BJ (cell line): ENCODE results near the gene ZNF79. TPM values are rescaled to one million over a fixed set of nuclear protein-coding genes. Genes with fewer than 3 reads are reported as not detected.

Source experiments
- CTCF ChIA-PET: fragments of 350-600 bp; formaldehyde crosslinking; extraction: SDS; loops from one replicate; lab custom pipeline; 2021; ENCODE audit warnings: antibody characterized with exemption, inconsistent platforms; lab: Yijun Ruan, JAX
- POLR2A ChIA-PET: fragments of 300-600 bp; sonication (Branson Sonifier 250); formaldehyde crosslinking; extraction: SDS; loops from one replicate; lab custom pipeline; 2021; ENCODE audit warnings: antibody characterized with exemption; lab: Charles Lee
- DNase-seq: peaks from one replicate; pipeline ENCODE4 v3.0.0-alpha.2; 2011; ENCODE audit warnings: low read depth
- H3K27me3 ChIP-seq: 2 replicates; pipeline ENCODE4 v1.6.0; 2011; ENCODE audit warnings: low read length; ENCODE audit not compliant: control insufficient read depth, insufficient read depth
- H3K36me3 ChIP-seq: 2 replicates; pipeline ENCODE4 v1.5.1; 2011; ENCODE audit warnings: low read length; ENCODE audit not compliant: control insufficient read depth, insufficient read depth
- H3K4me3 ChIP-seq: 2 replicates; pipeline ENCODE4 v1.5.1; 2011; ENCODE audit warnings: low read depth, mild to moderate bottlenecking, control low read depth, low read length
- polyA plus RNA-seq: library from polyadenylated mRNA; depleted of rRNA; stranded (reverse); fragments of >200 nt; gene quantifications from 2 replicates; pipeline ENCODE4 v1.2.3, GENCODE V29; 2011
- TF ChIP-seq, protein P1 (sequence below): IDR thresholded peaks from 2 replicates; pipeline ENCODE4 v1.5.1; 2011; ENCODE audit warnings: low read depth, mild to moderate bottlenecking, control low read depth, inconsistent platforms, low read length, moderate library complexity; ENCODE audit not compliant: insufficient read depth

ZNF79 gene
- polyA plus RNA-seq, 1 experiment: 6.9 TPM

DNA sequence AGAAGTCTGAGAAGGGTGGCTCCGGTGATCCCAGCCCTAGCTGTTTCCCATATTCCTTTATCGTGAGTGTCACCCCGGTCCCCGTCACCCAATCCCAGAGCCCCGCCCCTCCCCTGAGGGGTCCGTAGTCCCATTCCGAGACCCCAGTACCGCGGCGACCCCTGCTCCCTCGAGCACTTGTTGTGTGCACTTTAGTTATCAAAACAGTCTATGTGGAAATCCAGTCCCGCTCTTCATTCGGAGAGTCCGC lies 27.4 kb downstream of the ZNF79 start:
- ChIA-PET CTCF (interaction anchor here (1.4 kb wide), 1 partner anchor 15 kb away, joined by 3 read pairs; no protein-coding TSS in a partner anchor), POLR2A (interaction anchor here (0.6 kb wide), 1 partner anchor 27 kb away, joined by 3 read pairs; the partner anchor contains the start of gene ZNF79)
- peak overlapping the region; percentile 96 for H3K4me3 ChIP-seq
- no peak for DNase-seq
- TF ChIP-seq, protein P1, sequence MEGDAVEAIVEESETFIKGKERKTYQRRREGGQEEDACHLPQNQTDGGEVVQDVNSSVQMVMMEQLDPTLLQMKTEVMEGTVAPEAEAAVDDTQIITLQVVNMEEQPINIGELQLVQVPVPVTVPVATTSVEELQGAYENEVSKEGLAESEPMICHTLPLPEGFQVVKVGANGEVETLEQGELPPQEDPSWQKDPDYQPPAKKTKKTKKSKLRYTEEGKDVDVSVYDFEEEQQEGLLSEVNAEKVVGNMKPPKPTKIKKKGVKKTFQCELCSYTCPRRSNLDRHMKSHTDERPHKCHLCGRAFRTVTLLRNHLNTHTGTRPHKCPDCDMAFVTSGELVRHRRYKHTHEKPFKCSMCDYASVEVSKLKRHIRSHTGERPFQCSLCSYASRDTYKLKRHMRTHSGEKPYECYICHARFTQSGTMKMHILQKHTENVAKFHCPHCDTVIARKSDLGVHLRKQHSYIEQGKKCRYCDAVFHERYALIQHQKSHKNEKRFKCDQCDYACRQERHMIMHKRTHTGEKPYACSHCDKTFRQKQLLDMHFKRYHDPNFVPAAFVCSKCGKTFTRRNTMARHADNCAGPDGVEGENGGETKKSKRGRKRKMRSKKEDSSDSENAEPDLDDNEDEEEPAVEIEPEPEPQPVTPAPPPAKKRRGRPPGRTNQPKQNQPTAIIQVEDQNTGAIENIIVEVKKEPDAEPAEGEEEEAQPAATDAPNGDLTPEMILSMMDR: no peak
- H3K27me3 ChIP-seq: no peaks in the 10 kb centered on the region
- peaks cover 22% of the 10 kb centered on the region for H3K36me3 ChIP-seq

DNA sequence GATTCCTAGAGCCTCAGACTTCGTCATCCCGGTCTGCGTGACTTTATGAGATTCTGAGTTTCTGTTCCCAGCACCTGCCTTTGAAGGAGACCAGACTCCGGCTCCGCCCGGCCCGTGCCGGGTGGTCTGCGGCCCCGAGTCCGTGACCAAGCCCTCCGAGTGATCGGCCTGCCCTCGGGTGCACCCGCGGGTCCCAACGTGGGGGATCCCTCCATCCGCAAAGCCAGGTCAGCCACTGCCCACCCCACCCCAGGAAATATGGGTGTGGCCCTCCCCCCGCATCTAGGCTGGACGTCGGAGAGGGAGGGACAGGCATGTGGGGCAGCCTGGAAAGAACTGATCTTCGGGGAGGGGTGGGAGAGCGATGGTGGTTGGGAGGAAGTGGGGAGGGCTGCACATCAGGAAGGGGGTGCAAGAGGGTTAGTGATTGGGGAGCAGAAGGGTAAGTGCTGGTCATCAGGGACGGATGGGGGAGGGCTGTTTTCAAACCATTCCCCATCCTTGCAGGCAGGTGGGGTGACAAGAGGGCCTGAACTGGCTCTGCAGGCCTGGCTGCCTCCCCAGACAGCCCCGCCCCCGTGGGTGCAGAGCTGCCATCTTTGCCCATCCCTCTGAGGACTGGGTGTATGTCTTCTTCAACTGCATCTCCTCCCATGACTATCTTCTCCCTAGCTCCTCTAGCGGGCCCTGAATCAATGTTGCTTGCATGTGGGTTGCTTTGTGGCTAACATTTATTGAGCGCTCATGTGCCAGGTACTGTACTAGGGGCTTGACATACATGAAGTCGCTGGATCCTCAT lies 27.9 kb downstream of the ZNF79 start:
- POLR2A ChIA-PET: interaction anchor here (0.6 kb wide), 1 partner anchor 28 kb away, joined by 3 read pairs; the partner anchor contains the start of gene ZNF79
- H3K27me3 ChIP-seq: no peaks in the 10 kb centered on the region
- no peak for DNase-seq

DNA sequence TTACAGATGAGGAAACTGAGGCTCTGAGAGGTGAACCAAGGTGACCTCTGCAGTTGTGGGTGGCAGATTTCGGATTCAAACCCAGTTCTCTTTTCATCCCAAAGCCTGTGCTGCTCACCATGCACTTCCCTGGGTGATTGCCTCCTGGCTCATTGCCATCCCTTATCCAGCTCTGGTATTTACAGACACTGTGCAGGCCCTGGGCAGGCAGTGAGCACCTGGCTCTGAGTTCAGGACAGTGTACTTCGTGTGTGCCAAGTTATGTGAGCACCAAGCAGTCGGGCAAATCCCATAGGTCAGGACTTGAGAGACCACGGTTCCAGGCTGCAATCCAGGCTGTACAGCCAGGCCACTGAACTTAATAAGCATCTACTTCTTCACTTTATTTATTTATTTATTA lies 28.5 kb downstream of the ZNF79 start:
- no peak for DNase-seq
- Histone ChIP-seq H3K4me3 (no peak overlapping the region; the same call in 1 of the 2 replicates), H3K36me3 (peaks cover 22% of the 10 kb centered on the region), H3K27me3 (no peaks in the 10 kb centered on the region)
- POLR2A ChIA-PET: no interaction called here
- CTCF ChIA-PET: interaction anchor here (1.3 to 1.4 kb wide), 2 partner anchors 8 to 14 kb away, joined by 3 to 4 read pairs; no protein-coding TSS in a partner anchor
- TF ChIP-seq, protein P1: no peak

More for the DNA sequence above, 27.9 kb downstream of the ZNF79 start:
- peaks cover 20% of the 10 kb centered on the region for H3K36me3 ChIP-seq
- H3K4me3 ChIP-seq: peak overlapping the region; percentile 96
- TF ChIP-seq, protein P1: 0 out of 2 replicates have a peak, but pooled peaks have one; percentile 4
- CTCF ChIA-PET: interaction anchor here (0.7 to 1.4 kb wide), 3 partner anchors 9 to 15 kb away, joined by 3 to 4 read pairs (median 3); no protein-coding TSS in a partner anchor

DNA sequence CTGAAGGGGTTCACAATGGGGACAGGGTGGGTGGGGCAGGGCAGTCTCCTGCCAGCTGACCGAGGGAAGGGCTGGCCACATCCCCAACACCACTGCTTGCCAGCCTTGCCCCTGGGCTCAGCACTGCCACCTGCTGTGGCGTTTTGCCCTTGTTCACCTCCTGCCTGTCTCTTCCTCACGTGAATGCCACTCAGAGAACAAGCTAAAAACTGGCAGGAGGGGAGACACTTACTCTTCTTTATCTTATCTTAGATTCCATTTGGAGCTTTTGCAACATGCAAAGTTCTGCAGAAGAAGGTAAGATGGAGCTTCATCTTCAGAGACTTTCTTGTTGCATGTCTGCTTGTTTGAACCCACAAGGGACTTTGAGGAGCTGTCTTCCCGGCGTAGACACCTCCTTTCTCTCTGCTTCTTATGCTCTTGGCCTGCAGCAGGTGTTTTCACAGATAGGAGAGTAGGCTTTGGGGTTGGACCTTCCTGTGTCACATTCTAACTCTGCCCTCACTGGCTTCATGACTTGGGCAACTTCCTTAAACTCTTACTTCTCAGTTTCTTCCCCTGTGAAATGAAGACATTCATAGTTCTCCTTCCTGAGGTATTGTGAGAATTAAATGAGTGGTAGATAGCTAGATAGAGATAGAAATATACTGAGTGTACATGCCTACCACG lies 31.3 kb downstream of the ZNF79 start:
- POLR2A ChIA-PET: no interaction called here
- TF ChIP-seq, protein P1: 0 out of 2 replicates have a peak, but pooled peaks have one; percentile 33
- H3K36me3 ChIP-seq: peaks cover 17% of the 10 kb centered on the region
- CTCF ChIA-PET: interaction anchor here (0.5 to 1.7 kb wide), 4 partner anchors 9 to 514 kb away, joined by 3 to 7 read pairs (median 4); no protein-coding TSS in a partner anchor
- no peak overlapping the region for H3K4me3 ChIP-seq
- DNase-seq: no peak
- no peaks in the 10 kb centered on the region for H3K27me3 ChIP-seq

DNA sequence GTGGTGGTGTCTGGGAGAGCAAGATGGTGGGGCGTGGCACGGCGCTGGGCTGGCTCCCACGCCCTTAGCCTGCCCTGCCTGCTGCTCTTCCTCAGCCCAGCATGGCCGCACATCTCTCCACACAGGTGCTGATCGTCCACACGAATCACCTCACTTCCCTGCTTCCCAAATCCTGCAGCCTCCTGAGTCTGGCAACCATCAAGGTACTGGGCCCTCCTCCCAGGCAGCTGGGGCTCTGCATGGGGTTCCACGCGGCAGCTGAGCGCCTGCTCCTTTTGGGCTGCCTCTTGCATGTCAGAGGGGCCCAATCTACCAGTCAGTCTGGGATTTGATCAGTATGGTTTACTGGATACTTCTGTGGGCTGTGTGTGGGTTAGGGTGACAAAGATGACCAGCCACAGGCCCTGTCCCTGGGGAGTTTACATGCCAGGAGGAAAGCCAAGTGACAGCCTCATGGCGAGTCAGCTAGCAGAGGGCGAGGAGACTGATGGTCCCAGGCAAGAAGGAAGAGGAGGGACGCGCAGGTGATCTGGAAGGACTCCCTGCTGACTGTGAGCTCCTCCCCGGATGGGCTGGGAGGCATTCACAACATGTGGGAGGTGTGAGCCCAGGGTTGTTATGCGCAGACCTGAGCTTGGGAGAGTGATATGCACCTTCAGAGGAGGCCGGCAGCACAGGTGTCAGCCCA lies 33.2 kb downstream of the ZNF79 start:
- ChIA-PET CTCF (no interaction called here), POLR2A (no interaction called here)
- no peaks in the 10 kb centered on the region for H3K27me3 ChIP-seq
- DNase-seq: no peak
- TF ChIP-seq, protein P1: no peak
- no peak overlapping the region for H3K4me3 ChIP-seq
- H3K36me3 ChIP-seq: peaks cover 31% of the 10 kb centered on the region
